GM12865 (cell line): Measurements from ENCODE around the gene DKK3.

ENCODE experiments used
- DNase-seq: peaks from one replicate; pipeline ENCODE4 v3.0.0; 2010; ENCODE audit warnings: low read depth
- H3K4me3 ChIP-seq: 2 replicates; pipeline ENCODE4 v1.5.1; 2011; ENCODE audit warnings: mild to moderate bottlenecking, low read depth, low read length, control low read depth
- CTCF ChIP-seq: IDR thresholded peaks from 2 replicates; pipeline ENCODE4 v1.5.1; 2011; ENCODE audit warnings: low read length, control low read depth, low read depth, inconsistent platforms; ENCODE audit not compliant: insufficient read depth; ENCODE audit errors: missing control alignments

DKK3 gene

DNA sequence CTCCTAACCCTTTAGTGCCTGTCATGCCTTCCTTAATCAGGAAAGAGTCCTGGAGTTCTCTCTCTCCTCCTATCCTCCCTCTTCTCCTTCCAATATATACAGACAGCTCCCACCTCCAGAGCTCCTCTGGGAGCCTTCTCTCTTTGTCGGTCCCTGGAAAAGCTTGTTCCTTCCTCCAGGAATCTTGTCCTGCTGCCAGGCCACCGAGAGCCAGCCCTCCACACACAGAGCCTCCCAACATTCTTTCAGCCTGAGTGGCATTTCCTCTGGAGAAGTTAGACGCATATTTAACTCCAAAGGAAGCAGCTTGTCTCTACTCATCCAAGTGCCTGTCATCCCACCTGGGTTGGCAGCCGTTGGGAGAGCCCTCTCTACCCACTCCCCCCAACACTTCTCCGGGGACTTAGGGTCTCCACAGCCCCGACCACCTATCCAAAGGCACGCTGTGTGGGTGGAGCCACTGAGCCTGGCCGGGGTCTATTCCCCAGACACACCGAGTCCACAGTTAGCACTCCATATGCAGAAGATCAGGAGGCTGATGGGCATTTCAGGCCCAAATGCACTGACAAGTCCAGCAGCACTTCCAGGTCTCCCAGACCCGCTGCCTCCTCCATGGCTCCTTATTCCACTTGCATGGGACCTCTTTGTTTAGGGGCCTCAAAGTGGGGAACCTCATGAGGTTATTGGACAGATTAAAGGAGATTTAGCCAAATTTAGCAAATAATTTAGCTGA, 31.1 kb downstream of the DKK3 start:
- no peak overlapping the region for H3K4me3 ChIP-seq
- TF ChIP-seq CTCF: no peak
- no peak for DNase-seq

DNA sequence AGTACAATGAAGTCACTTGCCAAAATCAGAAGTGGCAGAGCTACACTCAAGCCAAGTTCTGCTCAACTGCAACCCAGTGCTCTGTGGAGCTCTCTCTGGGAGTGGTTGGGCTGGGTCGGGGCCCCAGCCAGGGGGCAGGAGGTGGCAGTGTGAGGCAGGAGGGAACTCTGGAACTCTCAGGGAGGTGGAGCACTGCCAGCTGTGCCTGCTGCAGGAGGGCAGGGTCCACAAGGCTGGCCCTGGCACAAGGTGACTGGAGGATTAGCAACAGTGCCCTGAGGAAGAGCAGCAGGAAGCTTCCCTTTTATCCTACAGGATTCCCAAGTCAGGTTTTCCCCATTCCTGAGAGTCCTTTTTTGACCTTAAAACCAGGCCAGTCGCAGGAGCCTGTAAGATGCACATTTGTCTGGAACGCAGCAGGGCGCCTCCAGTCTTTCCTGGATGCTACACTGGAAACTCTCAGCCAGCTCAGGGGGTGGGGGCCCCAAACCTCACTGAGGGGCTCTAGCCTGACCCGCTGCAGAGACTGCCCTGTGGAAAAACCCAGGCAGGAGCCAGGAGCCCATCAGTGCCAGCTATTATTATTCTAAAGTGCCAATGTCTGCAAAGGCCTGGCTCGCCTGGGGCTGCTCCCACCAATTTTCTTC, 31.8 kb downstream of the DKK3 start:
- no peak overlapping the region for H3K4me3 ChIP-seq

GRCh38 chr11:11975201-11976092, 33.0 kb downstream of the DKK3 start:
- DNase-seq: no peak
- no peak overlapping the region for H3K4me3 ChIP-seq
- TF ChIP-seq CTCF: no peak

More for the DNA sequence above, 31.8 kb downstream of the DKK3 start:
- TF ChIP-seq CTCF: no peak
- no peak for DNase-seq

- no peak for DNase-seq
- TF ChIP-seq CTCF: no peak
- no peak overlapping the region for H3K4me3 ChIP-seq
Observed at GRCh38 chr11:11973866-11974265, 34.6 kb downstream of the DKK3 start.

DNA sequence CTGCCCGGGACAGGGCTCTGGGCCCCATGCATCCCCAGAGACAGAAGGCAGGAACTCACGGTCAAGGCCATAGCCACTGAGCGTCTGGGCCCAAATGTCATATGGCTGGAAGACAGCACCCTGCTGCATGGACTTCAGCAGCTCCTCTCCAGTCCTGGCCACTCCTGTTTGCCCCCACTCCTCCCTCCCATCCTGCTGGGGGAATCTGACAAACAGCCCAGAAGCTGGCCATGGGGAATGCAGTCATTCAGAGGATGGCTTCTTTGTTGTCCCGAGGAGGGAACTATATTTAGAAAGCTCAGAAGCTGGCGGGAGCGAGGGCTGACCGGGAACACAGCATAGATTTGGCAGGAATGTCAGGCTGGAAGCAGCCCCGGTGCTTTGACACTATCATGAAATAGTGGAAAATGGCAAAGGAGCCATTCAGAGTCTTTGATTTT, 35.0 kb downstream of the DKK3 start:
- TF ChIP-seq CTCF: no peak
- no peak overlapping the region for H3K4me3 ChIP-seq
- no peak for DNase-seq

DNA sequence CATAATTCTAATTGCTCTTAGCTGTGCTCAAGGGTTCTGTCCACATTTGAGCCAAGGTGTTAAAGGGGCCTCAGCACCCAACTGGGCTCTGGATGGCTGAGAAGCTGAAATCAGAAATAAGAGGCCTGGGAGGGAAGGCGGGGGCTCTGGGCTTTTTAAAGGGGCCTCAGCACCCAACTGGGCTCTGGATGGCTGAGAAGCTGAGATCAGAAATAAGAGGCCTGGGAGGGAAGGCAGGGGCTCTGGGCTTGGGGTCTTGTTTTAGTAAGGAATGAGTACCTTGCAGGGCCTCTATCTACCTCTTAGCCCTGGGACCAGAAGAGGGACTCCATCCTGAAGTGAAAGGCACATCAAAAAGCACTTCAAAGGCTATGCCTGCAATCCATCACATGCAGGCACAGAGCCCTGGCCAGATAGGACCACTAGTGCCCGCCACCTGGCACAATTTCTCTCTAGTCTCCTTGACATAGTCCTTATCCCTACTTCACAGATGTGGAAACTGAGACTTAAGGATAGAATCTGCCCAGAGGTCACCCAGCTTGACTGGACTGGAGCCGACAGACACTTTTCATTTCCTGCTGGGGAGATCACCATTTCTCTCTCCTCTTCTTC, 35.6 kb downstream of the DKK3 start:
- DNase-seq: no peak
- no peak overlapping the region for H3K4me3 ChIP-seq
- TF ChIP-seq CTCF: no peak
